GM10248 (cell line): Measurements from ENCODE around the gene CBFA2T3.

ENCODE experiments used
- CTCF ChIA-PET: fragments of 300-600 bp; sonication (Branson Sonifier 250); formaldehyde crosslinking; extraction: SDS; loops from one replicate; lab custom pipeline; 2021; ENCODE audit warnings: antibody characterized with exemption; lab: Yijun Ruan, JAX
- POLR2A ChIA-PET: fragments of 350-650 bp; sonication (Branson Sonifier 250); formaldehyde crosslinking; extraction: SDS; loops from one replicate; lab custom pipeline; 2020; ENCODE audit warnings: antibody characterized with exemption; lab: Yijun Ruan, JAX
- DNase-seq: peaks from one replicate; pipeline ENCODE4 v3.0.0; 2012; ENCODE audit errors: extremely low spot score
- TF ChIP-seq, protein P1 (sequence below): IDR thresholded peaks from 2 replicates; pipeline ENCODE4 v1.5.1; 2012; ENCODE audit warnings: mild to moderate bottlenecking, low read depth; ENCODE audit errors: extremely low read depth, missing control alignments, control extremely low read depth

Gene CBFA2T3

DNA sequence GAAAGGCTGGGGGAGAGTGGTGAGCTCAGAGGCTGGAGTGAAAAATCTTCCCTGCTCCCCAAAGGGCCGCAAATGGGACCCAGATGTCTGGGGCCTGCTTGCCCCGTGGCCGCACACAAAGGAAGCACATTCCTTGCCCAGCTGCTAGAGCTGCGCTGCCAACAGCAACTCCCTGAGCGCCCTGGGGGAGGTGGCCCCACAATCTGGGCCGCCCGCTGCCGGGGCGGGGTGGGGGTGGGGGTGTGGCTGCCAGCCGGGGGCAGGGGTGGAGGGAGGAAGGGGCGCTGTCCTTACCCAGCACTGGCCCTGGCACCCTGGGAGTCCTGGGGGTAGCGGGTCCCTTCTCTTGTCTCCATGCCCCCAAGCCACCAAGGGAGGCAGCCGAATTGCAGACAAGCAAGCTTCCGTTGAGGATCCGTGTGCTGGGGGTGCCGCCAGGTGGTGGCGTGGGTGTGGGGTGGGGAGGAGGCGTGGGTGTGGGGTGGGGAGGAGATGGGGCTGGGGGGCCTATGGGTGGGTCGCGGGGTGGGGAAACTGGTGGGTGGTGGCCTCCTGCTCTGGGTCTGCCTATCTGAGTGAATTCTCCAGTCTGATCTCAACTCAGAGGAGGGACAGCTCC, 62.1 kb downstream of the CBFA2T3 start:
- CTCF ChIA-PET = no interaction called here
- no peak for DNase-seq
- TF ChIP-seq, protein P1, sequence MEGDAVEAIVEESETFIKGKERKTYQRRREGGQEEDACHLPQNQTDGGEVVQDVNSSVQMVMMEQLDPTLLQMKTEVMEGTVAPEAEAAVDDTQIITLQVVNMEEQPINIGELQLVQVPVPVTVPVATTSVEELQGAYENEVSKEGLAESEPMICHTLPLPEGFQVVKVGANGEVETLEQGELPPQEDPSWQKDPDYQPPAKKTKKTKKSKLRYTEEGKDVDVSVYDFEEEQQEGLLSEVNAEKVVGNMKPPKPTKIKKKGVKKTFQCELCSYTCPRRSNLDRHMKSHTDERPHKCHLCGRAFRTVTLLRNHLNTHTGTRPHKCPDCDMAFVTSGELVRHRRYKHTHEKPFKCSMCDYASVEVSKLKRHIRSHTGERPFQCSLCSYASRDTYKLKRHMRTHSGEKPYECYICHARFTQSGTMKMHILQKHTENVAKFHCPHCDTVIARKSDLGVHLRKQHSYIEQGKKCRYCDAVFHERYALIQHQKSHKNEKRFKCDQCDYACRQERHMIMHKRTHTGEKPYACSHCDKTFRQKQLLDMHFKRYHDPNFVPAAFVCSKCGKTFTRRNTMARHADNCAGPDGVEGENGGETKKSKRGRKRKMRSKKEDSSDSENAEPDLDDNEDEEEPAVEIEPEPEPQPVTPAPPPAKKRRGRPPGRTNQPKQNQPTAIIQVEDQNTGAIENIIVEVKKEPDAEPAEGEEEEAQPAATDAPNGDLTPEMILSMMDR = no peak
- POLR2A ChIA-PET = no interaction called here

DNA sequence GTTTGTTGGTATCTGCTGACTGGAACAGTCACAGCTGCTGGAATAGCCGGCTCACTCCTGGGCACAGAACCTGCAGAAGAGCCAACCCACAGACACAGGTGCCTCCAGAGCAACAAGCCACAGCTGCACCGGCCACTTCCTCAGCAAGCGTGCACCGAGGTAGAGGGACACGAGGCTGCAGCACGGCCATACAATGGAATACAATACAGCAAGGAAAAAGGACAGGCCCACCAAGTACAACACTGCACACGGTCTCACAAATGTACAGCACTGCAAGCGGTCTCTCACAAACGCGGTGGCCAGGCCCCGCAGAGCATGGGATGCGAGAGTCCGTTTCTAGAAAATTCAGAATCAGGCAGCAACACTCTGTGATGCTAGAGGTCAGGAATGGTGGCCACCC, 63.1 kb downstream of the CBFA2T3 start:
- DNase-seq = no peak
- CTCF ChIA-PET = interaction anchor here (0.8 to 1.3 kb wide), 2 partner anchors 11 to 13 kb away, joined by 3 read pairs; no protein-coding TSS in a partner anchor
- POLR2A ChIA-PET = no interaction called here
- TF ChIP-seq, protein P1 = no peak

DNA sequence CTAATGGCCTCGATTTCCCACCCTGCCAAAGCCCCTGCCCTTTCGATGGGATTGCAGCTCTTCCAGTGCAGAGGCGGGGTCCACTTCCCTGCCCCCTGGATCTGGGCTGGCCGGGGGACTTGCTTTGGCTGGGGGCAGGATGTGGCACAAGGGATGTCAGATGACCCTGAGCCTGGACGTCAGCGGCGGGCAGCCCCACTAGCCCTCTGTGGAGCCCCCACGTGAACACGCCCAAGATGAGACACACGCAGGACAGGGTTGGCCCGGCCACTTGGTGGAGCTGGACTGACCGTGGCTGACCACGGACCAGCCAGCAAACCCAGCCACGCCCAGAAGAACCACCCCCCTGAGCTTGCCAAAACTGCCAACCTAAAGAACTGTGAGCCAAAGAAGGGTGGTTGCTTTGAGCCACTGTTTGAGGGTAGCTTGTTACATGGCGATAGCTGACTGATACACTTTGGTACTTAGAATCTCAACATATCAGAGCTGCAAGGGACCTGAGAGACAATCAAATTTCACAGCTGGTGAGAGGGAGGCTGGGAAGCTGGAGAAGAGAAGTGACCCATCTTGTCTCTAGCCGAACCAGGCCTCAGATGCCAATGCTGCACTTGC, 63.9 kb downstream of the CBFA2T3 start:
- CTCF ChIA-PET = interaction anchor here (0.8 to 1.3 kb wide), 2 partner anchors 12 kb away, joined by 3 read pairs; no protein-coding TSS in a partner anchor
- DNase-seq = no peak
- POLR2A ChIA-PET = no interaction called here

DNA sequence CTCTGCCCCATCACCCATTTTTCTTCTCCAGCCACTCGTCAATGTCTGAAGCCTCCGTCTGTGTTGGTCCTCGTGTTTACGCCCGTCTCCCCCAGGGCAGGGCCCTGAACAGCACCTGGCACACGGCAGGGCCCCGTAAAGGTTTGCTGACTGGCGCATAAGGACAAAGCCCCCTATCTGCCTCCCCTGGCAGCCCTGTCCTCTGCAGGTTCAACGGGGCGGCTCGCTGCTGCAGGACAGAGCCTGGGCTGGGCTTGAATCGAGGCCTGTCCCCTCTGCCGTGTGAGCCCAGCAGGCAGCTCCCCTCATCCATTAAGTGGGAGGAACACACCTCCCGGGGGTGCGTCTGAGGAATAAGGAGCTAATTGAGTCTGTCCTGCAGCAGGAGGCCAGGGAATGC, 64.5 kb downstream of the CBFA2T3 start:
- POLR2A ChIA-PET = no interaction called here
- no peak for DNase-seq
- TF ChIP-seq, protein P1 = no peak
- CTCF ChIA-PET = interaction anchor here (1.3 kb wide), 1 partner anchor 12 kb away, joined by 3 read pairs; no protein-coding TSS in a partner anchor

More for the DNA sequence above, 63.9 kb downstream of the CBFA2T3 start:
- TF ChIP-seq, protein P1 = no peak

DNA sequence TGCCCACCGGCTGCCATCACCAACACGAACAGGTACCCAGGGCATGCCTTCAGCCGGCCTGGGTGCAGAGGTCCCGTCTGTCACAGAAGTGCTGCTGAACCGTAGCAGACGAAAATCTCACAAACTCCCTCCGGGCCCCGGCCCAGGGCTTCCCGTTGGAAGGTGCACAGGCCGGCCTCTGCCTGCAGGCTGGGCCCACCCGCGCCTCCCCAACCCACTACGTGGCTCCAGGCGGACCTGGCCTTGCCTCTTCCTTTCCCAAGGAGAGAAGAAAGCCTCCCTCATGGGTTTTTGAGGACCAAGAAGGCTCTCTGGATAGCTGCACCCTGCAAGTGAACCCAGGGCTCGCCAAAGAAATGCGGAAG, 65.1 kb downstream of the CBFA2T3 start:
- ChIA-PET POLR2A (no interaction called here), CTCF (no interaction called here)
- DNase-seq = no peak

DNA sequence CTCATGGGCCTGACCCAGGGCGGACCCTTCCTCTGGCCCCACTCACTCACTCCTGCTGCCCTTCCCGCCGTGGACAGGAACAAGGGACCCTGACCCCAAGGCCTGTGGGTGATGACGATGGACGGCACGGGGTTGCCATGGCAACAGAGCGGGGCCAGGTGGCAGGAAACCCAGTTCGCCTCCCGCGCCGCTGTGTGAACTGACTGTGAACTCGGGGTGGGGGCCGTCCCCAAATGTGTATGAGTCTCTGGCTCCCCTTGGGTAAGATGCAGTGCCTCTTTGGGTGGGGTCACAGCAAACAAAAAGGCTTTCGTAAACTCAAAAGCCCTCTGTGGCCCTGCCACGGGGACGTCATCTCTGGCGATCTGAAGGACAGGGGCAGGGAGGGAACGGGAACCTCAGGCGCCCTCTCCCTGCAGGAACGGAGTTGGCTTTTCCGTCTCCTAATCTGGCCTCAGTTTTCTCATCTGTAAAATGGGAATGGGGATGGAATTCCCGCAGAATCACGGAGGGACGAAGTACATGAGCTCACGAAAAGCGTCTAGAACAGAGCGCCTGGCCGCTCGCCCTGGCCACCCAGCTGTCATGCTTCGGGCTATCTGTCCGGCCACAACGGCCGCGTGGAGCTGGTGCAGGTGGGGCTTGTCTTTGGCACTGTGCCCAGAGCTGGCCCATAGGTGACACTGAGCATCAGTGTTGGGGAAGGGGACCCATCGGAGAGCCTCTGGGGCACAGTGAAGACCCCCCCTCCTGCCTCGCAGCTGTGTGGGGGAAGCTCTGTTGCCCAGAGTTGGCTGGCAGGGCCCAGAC, 65.7 kb downstream of the CBFA2T3 start:
- CTCF ChIA-PET = no interaction called here
- POLR2A ChIA-PET = no interaction called here
- DNase-seq = no peak
- TF ChIP-seq, protein P1 = no peak

More for the DNA sequence above, 65.1 kb downstream of the CBFA2T3 start:
- TF ChIP-seq, protein P1 = no peak
